NT2/D1 (cell line): Measurements from ENCODE around the gene LZTR1.

Experiments used
- DNase-seq: peaks from one replicate; pipeline ENCODE4 v3.0.0-alpha.2; 2011; ENCODE audit warnings: low read depth, low spot score
- H3K27me3 ChIP-seq: 2 replicates; pipeline ENCODE4 v1.6.0; 2011; ENCODE audit warnings: mild to moderate bottlenecking; ENCODE audit not compliant: insufficient read length, insufficient read depth
- H3K36me3 ChIP-seq: 2 replicates; pipeline ENCODE4 v1.6.1; 2011; ENCODE audit warnings: mild to moderate bottlenecking, low read length, mixed read lengths; ENCODE audit not compliant: insufficient read depth, insufficient read length
- H3K4me1 ChIP-seq: 2 replicates; pipeline ENCODE4 v1.5.1; 2011; ENCODE audit not compliant: insufficient read depth, insufficient read length
- H3K4me3 ChIP-seq: 2 replicates; pipeline ENCODE4 v1.5.1; 2011; ENCODE audit warnings: low read depth; ENCODE audit not compliant: insufficient read length
- H3K9ac ChIP-seq: 2 replicates; pipeline ENCODE4 v1.6.0; 2011; ENCODE audit warnings: low read depth; ENCODE audit not compliant: insufficient read length
- H3K9me3 ChIP-seq: 2 replicates; pipeline ENCODE4 v1.5.1; 2011; ENCODE audit warnings: mild to moderate bottlenecking, low read length; ENCODE audit not compliant: insufficient read depth
- SUZ12 ChIP-seq: IDR thresholded peaks from 2 replicates; pipeline ENCODE4 v1.6.1; 2011; ENCODE audit not compliant: insufficient read length, insufficient read depth; ENCODE audit errors: extremely low read depth
- YY1 ChIP-seq: IDR thresholded peaks from 2 replicates; pipeline ENCODE4 v1.6.1; 2011; ENCODE audit not compliant: insufficient read length, insufficient read depth
- ZNF274 ChIP-seq: IDR thresholded peaks from 2 replicates; pipeline ENCODE4 v1.6.1; 2011; ENCODE audit warnings: mild to moderate bottlenecking, low read depth, low read length

LZTR1 gene

DNA sequence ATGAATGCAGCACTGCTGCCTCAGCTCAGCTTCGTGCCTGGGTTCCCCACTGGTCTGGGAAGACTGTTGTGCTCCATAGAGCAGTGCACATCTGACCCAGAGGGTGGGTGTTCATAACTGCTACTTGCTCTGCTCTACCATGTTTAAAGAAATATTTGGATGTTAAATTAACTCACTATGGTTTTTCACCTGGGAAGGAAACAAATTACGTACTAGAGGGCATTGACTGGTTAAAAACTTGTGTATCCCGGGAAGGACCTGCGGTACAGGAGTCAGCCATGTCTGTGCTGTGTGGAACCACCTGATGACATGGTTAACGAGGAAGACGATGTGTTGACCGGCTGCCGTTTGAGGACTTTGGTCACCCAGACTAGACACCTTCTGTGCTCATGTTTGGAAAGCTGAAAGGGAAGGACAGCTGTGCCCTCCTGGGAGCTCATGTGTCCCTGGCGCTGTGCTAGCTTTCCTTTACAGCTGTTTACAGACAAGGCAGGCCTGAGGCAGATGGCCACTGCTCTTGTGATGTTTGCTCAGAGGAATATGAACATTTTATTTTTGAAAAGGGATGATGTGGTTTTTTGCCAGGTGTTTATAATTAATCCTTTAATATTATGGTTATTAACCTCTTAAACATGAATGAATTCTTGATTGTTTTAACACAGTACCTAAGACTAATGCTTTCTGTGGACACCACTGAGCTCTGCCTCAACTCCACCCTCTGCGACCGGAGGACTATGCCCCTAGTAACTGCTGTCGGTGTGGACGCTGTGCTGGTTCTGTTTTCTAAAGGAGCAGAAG lies 29.4 kb upstream of the LZTR1 start:
- no peak for DNase-seq
- Histone ChIP-seq H3K9me3 (no peaks in the 10 kb centered on the region), H3K4me1 (peaks cover 2% of the 10 kb centered on the region), H3K9ac (no peak overlapping the region), H3K36me3 (peaks cover 59% of the 10 kb centered on the region), H3K4me3 (no peak overlapping the region), H3K27me3 (no peaks in the 10 kb centered on the region)
- TF ChIP-seq SUZ12 (no peak), YY1 (no peak), ZNF274 (no peak)

DNA sequence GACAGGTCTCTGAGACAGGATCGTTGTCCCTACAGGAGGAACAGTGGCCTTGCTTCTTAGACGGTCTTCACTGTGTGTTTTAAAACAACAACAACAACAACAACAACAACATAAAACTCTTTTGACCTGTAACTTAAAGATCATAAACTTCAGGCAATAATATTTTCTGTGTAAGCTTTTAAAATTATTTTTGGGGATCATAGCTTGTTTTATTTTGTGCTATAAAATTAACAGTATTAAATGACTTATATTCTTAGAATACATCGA lies 28.8 kb upstream of the LZTR1 start:
- H3K4me1 ChIP-seq = peaks cover 2% of the 10 kb centered on the region
- TF ChIP-seq ZNF274 = no peak
- no peak for TF ChIP-seq SUZ12
- H3K4me3 ChIP-seq = no peak overlapping the region
- peaks cover 56% of the 10 kb centered on the region for H3K36me3 ChIP-seq
- H3K27me3 ChIP-seq = no peaks in the 10 kb centered on the region
- no peaks in the 10 kb centered on the region for H3K9me3 ChIP-seq
- DNase-seq = no peak
- H3K9ac ChIP-seq = no peak overlapping the region

DNA sequence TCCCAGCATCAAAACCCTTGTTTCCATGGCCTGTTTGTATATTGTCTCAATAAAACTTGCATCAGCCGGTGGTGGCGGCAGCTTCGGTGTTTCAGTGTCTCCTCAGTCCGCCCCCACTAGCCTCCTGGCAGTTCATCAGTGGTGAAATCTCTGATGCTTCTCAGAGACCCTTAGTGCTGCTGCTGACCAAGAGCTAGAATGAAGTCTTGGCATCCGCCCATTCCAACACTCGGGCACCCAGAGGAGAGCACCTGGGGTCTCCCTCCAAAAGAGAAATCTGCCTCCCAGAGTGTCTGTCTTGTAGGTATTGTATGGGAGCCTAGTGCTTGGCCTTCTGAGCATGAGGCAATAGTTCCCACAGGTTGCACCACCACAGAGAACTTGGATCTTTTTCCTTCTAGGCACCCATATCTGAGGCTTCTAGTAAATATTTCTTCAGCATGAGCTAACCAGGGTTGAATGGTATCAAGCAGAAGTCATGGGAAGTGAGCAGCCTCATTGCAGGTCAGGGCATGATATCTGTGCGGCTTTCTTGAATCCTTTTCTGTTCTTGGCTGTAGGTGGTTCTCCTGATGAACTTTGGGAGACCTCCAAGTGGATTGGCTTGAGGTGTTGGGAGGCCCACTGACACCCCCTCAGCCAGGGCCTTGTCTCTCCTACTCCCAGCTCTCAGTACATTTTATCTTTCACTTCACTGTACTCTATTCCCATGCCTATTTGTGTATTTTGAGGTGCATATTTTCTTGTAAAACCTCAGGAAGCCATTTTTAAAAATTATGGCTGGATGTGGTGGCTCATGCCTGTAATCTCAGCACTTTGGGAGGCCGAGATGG lies 28.2 kb upstream of the LZTR1 start:
- Histone ChIP-seq H3K36me3 (peaks cover 51% of the 10 kb centered on the region), H3K4me3 (no peak overlapping the region), H3K27me3 (no peaks in the 10 kb centered on the region), H3K9ac (no peak overlapping the region), H3K9me3 (no peaks in the 10 kb centered on the region), H3K4me1 (peaks cover 2% of the 10 kb centered on the region)
- TF ChIP-seq ZNF274 (no peak), SUZ12 (no peak), YY1 (no peak)
- no peak for DNase-seq

- TF ChIP-seq SUZ12 = no peak
- no peak for TF ChIP-seq YY1
- TF ChIP-seq ZNF274 = no peak
- peaks cover 38% of the 10 kb centered on the region for H3K36me3 ChIP-seq
- DNase-seq = no peak
Observed at GRCh38 chr22:20955548-20955947, 26.5 kb upstream of the LZTR1 start.

DNA sequence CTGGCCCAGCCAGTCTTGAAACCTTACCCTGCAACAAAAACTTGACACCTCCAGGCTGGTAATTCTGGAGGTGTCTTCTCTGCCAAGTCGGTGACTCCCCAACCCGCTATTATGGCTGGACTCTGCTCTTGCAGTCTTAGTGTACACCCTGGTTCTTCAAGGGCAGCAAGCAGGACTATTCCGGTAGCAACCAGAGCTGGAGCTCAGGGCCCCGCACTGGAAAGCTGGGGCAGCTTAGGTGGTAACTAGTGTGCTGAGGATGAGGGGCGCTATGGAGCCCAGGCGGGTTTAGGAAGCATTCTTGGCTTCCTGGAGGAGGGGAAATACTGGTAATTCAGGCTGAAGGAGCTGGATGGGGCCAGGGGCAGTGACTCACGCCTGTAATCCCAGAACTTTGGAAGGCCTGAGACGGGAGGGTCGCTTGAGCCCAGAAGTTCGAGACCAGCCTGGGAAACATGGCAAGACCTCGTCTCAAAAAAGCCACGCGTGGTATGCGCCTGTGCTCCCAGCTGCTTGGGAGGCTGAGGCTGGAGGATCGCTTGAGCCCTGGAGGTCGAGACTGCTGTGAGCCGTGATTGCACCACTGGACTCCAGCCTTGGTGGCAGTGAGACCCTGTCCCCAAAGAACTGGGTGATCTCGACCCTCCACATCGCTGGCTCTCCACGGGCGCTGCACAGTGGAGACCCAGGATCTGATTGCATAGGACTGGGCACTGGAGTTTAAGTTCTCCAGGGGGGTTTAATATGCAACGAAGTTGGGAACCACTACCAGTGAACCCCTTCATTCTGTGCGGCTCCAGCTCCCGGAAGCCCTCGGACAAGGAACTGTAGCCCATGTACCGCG lies 25.6 kb upstream of the LZTR1 start:
- H3K4me1 ChIP-seq = peaks cover 2% of the 10 kb centered on the region
- no peak for TF ChIP-seq YY1
- no peak for TF ChIP-seq ZNF274
- TF ChIP-seq SUZ12 = no peak
- H3K4me3 ChIP-seq = peak overlapping the region; percentile 63
- H3K36me3 ChIP-seq = peaks cover 28% of the 10 kb centered on the region
- H3K9me3 ChIP-seq = no peaks in the 10 kb centered on the region
- H3K27me3 ChIP-seq = no peaks in the 10 kb centered on the region
- peak overlapping the region; percentile 81 for H3K9ac ChIP-seq
- peak; percentile 49 for DNase-seq

More at GRCh38 chr22:20955548-20955947, 26.5 kb upstream of the LZTR1 start:
- Histone ChIP-seq H3K9ac (no peak overlapping the region), H3K4me1 (peaks cover 2% of the 10 kb centered on the region), H3K4me3 (no peak overlapping the region), H3K27me3 (no peaks in the 10 kb centered on the region), H3K9me3 (no peaks in the 10 kb centered on the region)

DNA sequence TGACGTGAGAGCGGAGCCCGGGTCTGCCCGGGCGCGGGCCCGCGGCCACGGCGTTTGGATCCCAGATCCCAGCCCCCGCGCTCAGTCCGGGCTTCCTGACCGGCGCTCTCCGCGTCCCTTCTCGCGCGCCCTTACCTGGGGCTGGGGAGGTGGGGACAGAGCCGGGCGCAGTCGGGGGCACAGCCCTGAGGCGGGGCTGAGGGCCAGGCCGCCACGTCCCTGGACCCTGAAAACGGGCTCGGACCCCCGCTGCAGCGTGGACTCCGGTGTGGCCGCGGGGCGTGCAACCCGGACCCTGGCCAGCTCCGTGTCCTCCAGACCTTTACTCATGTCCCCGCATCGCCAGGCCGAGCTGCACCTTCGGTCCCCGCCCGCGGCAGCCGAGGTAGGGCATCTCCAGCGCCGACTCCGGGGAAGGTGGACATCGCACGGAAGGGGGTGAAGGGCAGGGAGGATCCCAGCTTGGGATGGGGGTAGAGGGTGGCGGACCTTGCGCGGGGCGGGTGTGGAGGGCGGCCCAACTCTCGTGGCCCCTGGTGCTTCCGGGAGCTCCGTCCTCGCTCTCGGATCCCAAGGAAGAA lies 24.9 kb upstream of the LZTR1 start:
- Histone ChIP-seq H3K4me1 (peaks cover 2% of the 10 kb centered on the region), H3K4me3 (peak overlapping the region; percentile 63), H3K9ac (peak overlapping the region; percentile 81), H3K36me3 (peaks cover 21% of the 10 kb centered on the region), H3K9me3 (no peaks in the 10 kb centered on the region), H3K27me3 (no peaks in the 10 kb centered on the region)
- TF ChIP-seq ZNF274 (no peak), SUZ12 (no peak), YY1 (no peak)
- no peak for DNase-seq
